M059J (cell line): ENCODE results near the gene ACAP2. TPM values are rescaled to one million over a fixed set of nuclear protein-coding genes. Genes with fewer than 3 reads are reported as not detected.
"Not testable (repeated sequence)": the region's sequence is repeated elsewhere in the genome, so short reads cannot be mapped to it uniquely, and the experiment has no call there.

Experiments used
- DNase-seq: peaks from one replicate; pipeline ENCODE4 v3.0.0-alpha.2; 2012; ENCODE audit warnings: low read depth
- total RNA-seq: library from RNA; depleted of rRNA; stranded (reverse); fragments of >200 nt; shearing (Covaris generic); gene quantifications from 2 replicates; pipeline ENCODE4 v1.2.3, GENCODE V29; 2014

The ACAP2 gene
- total RNA-seq, 1 experiment from 2014 or later: 35.3 TPM

- DNase-seq: no peak
Observed at GRCh38 chr3:195394024-195394423, 48.8 kb downstream of the ACAP2 start.

DNA sequence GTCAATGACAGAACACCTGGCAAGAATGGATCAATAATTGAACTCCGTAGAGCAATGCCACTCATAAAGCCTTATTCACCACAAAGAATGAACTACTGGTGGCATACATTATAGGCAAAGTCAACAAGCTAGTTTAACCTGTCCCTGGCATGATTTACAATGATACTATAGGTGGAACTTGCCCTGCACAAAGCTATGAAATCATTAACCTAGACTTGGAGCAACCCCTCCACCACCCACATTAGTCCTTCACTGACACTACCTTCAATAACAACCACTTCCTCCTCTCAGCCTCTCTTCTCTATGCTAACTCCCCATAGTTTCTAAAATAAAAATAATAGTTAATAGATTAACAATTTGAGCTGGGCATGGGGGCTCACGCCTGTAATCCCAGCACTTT is 54.4 kb downstream of the ACAP2 start:
- DNase-seq: no peak

- DNase-seq: no peak
Observed at GRCh38 chr3:195386739-195387138, 56.1 kb downstream of the ACAP2 start.

GRCh38 chr3:195385526-195385925 is 57.3 kb downstream of the ACAP2 start:
- peak; percentile 47 for DNase-seq

DNA sequence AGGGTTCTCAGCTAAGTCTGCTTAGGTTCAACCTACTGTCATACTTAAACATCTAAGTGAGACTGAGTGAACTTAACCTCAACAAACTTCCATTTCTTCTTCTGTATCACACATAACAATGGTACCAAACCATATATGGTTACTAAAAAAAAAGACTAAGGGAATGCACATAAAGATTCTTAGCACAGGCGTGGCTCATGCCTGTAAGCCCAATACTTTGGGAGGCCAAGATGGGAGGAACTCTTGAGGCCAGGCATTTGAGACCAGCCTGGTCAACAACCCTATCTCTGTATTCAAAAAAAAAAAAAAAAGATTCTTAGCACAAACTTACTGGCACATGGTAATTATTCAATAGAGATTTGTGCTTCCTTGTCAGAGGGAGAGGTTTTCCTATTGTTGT is 57.9 kb downstream of the ACAP2 start:
- no peak for DNase-seq

DNA sequence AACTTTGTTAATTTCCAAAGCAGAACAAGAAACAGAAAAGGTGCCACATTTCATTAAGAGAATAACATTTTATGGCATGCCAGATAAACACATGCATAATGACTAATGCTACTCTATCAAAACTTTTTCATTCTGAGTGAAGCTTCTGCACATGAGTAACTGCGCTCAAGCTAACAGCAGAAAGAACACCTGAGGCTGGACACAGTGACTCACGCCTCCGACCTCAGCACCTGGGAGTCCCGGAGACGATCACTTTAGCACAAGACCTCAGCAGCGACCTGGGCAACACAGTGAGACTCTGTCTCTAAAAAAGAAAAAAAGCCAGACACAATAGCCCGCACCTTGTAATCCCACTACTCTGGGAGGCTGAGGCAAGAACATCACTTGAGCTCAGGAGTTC is 70.6 kb downstream of the ACAP2 start:
- DNase-seq: no peak

- DNase-seq: no peak
Observed at GRCh38 chr3:195366200-195366925, 76.5 kb downstream of the ACAP2 start.

DNA sequence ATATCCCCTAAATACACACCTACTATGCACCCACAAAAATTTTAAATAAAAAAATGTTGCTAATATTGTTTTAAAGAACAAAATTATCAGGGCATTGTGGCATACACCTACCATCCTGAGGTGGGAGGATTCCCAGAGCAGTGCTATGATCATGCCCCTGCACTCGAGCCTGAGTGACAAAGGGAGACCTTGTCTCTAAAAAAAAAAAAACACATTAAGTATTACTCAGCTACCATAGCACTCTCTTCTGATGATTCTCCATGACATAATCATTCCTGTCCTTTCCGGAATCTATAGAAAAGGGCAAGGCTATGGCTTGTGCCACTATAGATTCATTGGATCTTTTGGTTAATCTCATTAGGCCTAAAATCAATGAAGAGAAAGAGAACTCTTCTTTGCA is 77.4 kb downstream of the ACAP2 start:
- no peak for DNase-seq

- not testable (repeated sequence) for DNase-seq
Observed at GRCh38 chr3:195357797-195358196, 85.0 kb downstream of the ACAP2 start.

DNA sequence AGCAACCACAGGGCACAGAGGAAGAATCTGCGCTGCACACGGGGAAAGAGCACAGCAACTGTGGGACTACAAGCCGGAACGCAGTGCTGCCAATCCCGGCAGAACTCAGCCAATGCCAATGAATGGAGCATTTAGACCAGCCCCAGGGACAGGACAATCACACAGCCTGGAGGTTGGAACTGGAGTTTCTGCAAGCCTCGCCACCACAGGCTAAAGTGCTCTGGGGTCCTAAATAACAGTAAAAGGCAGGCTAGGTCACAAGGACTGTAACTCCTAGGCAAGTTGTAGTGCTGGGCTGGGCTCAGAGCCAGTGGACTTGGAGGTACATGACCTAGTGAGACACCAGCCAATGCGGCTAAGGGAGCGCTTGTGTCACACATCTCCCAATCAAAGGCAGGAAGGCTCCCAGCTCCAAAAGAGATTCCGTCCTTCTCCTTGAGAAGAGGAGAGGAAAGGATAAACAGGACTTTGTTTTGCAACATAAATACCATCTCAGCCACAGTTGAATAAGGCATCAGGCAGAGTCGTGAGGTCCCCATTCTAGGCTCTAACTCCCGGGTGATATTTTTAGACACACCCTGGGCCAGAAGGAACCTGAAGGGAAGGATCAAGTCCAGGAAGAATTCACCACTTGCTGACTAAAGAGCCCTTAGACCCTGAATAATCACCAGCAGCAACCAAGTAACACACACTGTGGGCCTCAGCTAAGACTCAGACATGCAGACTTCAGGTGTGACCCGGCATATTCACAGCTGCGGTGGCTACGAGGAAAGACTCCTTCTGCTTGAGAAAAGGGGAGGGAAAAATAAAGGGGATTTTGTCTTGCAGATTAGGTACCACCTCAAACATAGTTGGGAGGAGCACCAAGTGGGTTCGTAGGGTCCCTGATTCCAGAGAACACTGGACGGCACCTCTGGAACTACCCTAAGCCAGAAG is 86.4 kb downstream of the ACAP2 start:
- no peak for DNase-seq

DNA sequence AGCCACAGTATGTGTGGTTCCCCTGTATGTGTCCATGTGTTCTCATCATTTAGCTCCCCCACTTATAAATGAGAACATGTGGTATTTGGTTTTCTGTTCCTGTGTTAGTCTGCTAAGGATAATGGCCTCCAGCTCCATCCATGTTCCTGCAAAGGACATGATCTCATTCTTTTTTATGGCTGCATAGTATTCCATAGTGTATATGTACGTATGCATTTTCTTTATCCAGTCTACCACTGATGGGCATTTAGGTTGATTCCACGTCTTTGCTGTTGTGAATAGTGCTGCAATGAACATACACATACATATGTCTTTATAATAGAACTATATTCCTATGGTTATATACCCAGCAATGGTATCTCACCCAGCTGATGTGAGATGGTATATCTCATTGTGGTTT is 88.8 kb downstream of the ACAP2 start:
- not testable (repeated sequence) for DNase-seq

GRCh38 chr3:195352895-195353488 is 89.8 kb downstream of the ACAP2 start:
- peak; percentile 67 for DNase-seq

DNA sequence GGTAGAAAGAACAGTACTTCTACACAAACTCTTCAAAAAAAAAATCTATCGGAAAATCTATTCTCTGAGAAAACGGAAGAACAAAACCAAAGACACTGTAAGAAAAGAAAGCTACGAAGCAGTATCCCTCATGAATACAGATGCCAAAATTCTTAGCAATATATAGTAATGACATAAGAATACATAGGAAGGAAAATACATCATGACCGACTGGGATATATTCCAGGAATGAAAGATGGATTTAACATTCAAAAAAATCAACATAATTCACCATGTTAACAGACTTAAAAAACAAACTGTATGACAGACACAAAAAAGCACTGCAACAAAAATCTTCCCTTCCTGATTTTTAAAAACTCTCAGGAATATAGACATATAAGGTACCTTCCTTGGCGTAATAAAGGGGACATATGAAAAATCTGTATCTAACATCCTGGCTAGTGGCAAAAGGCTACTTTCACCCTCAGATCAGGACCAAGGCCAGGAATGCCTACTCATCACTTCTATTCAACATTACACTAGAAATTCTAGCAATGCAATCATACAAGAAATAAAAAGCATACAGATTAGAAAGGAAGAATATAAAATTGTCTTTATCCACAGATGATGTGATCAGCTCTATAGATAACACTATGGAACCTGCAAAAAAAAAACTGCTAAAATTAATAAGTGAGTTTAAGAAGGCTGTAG is 94.2 kb downstream of the ACAP2 start:
- no peak for DNase-seq

- DNase-seq: no peak
Observed at GRCh38 chr3:195337747-195338146, 105.1 kb downstream of the ACAP2 start.

DNA sequence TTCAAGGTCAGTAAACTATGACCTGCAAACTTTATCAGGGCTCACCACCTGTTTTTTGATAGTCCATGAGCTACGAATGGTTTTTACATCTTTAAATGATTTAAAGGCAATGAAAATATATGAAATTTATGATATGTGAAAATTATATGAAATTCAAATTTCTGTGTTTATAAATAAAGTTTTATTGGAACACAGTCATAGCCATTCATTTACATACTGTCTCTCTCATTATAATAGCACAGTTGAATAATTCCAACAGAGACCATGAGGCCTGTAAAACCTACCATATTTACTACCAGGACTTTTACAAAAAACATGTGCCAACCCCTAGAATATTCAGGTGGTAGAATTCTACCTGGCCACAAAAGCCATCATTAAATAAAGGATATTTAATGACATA is 107.9 kb downstream of the ACAP2 start:
- DNase-seq: no peak

DNA sequence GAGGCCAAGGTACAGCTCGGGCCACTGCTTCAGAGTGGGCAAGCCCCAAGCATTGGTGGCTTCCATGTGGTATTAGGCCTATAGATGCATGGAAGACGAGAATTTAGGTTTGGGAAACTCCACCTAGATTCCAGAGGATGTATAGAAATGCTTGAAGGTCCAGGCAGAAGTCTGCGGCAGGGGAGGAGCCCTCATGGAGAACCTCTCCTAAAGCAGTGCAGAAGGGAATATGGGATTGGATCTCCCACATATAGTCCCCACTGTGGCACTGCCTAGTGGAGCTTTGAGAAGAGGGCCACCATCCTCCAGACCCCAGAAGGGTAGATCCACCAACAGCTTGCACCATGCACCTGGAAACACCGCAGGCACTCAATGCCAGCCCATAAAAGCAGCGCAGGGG is 123.8 kb downstream of the ACAP2 start:
- DNase-seq: no peak

DNA sequence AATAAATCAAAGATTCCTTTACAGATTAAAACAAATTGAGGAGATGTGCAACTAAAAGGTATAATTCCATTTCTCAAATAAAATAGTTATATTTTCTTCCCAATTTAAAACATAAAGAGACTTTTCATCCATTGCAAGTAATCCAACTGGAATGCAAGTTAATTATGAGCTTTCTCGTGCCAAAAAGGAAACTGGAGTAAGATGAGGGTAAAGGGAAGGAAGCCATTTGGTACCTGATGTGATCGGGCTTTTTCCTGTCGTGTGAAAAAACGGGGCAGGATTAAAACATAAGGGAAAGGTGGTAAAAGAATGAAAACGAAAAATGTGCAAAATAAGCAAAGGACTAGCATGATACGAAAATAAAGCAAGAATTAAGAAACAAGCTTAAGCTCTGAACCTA is 130.1 kb downstream of the ACAP2 start:
- no peak for DNase-seq

DNA sequence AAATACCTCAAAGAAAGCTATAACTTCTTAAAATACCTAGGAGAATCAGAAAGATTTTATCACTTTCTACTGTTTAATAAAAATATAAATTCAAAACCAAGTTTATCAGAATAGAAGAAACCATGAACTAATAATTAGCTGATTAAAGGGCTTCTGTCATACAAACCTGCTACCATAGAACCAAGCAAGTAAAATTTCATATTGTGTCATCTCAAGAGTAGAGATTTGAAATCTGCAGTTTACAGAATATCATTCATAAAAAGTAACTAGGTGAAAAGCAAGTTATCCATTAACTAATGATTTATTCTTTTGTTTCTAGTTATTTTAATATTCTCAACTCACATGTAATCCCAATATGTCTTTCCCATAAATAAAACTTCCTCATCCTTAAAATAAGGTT is 135.1 kb downstream of the ACAP2 start:
- DNase-seq: no peak

DNA sequence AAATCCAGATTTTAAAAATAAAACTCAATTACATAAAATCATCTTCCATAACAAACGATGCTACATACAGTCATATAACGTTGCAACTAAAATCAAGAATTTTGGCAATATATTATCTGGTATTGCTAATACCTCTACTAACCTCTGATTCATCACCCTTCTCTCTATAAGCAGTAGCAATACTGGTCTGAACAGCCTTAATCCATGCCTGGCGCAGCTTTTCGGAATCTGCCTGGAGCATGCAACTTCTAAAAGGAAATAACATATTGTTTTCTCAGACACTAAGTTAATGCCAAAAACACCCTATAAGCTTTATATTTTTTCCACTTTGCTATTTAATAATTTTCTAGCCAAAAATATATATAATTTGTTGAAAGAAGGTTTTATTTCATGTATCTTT is 136.5 kb downstream of the ACAP2 start:
- no peak for DNase-seq

- DNase-seq: peak; percentile 58
Observed at GRCh38 chr3:195302431-195302830, 140.4 kb downstream of the ACAP2 start.

- DNase-seq: no peak
Observed at GRCh38 chr3:195297446-195297845, 145.4 kb downstream of the ACAP2 start.

- DNase-seq: no peak
Observed at GRCh38 chr3:195296662-195297061, 146.2 kb downstream of the ACAP2 start.
